Gastroesophageal sphincter (tissue), 3 donors: ENCODE results near the gene CCNI2.

Experiments used
- EP300 ChIP-seq: sonication (generic); formaldehyde crosslinking; IDR thresholded peaks from one replicate; pipeline ENCODE4 v1.6.1; 2017; ENCODE audit warnings: antibody characterized with exemption, mild to moderate bottlenecking
- POLR2A ChIP-seq, 2 donors: fragments of 450-650 bp; IDR thresholded peaks; one replicate each; pipeline ENCODE4 v1.6.1; 2017; ENCODE audit warnings: antibody characterized with exemption in 2 of 2, mild to moderate bottlenecking in 2 of 2, moderate library complexity in 1 of 2
- TF ChIP-seq, protein P1 (sequence below), 4 experiments: fragments of 200-600 bp in 2 of 4; fragments of 450-650 bp in 2 of 4; sonication (generic) in 1 of 4; IDR thresholded peaks; one replicate each; pipeline ENCODE4 v1.5.1; 2017 to 2019; ENCODE audit warnings: antibody characterized with exemption in 4 of 4, mild to moderate bottlenecking in 2 of 4, moderate library complexity in 2 of 4

DNA sequence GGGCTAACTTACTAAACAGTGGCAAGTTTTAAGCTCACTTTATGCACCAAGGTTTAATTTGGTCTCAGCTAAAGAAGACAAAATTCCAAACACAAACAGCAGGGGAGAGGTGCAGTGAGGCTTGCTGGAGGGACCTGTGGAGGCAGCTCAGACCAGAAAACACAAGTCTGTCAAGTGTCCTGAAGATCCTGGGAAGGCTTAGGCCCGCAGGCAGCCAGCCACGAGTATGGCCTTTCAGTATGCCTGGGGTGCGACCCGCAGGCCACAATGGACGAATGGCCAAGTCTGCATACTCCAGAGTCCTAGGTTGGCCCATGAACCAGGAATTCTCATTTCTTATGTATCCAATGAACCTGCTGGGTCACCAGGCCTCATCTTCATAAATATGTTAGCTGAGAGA is 9.3 kb downstream of the CCNI2 start:
- TF ChIP-seq, protein P1, sequence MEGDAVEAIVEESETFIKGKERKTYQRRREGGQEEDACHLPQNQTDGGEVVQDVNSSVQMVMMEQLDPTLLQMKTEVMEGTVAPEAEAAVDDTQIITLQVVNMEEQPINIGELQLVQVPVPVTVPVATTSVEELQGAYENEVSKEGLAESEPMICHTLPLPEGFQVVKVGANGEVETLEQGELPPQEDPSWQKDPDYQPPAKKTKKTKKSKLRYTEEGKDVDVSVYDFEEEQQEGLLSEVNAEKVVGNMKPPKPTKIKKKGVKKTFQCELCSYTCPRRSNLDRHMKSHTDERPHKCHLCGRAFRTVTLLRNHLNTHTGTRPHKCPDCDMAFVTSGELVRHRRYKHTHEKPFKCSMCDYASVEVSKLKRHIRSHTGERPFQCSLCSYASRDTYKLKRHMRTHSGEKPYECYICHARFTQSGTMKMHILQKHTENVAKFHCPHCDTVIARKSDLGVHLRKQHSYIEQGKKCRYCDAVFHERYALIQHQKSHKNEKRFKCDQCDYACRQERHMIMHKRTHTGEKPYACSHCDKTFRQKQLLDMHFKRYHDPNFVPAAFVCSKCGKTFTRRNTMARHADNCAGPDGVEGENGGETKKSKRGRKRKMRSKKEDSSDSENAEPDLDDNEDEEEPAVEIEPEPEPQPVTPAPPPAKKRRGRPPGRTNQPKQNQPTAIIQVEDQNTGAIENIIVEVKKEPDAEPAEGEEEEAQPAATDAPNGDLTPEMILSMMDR (IDR thresholded peaks at IDR 0.05) = no peak
- TF ChIP-seq POLR2A (IDR thresholded peaks at IDR 0.05) (no peak), EP300 (no peak)
